SIG-M5 treated with dmso at 0.1 percent for 504 hours (cell line): ENCODE results near the gene LINC01488.

Experiments used
- DNase-seq: peaks from one replicate; lab custom pipeline; 2025; ENCODE audit not compliant: unreplicated experiment; lab: John Stamatoyannopoulos, UW

LINC01488 gene

DNA sequence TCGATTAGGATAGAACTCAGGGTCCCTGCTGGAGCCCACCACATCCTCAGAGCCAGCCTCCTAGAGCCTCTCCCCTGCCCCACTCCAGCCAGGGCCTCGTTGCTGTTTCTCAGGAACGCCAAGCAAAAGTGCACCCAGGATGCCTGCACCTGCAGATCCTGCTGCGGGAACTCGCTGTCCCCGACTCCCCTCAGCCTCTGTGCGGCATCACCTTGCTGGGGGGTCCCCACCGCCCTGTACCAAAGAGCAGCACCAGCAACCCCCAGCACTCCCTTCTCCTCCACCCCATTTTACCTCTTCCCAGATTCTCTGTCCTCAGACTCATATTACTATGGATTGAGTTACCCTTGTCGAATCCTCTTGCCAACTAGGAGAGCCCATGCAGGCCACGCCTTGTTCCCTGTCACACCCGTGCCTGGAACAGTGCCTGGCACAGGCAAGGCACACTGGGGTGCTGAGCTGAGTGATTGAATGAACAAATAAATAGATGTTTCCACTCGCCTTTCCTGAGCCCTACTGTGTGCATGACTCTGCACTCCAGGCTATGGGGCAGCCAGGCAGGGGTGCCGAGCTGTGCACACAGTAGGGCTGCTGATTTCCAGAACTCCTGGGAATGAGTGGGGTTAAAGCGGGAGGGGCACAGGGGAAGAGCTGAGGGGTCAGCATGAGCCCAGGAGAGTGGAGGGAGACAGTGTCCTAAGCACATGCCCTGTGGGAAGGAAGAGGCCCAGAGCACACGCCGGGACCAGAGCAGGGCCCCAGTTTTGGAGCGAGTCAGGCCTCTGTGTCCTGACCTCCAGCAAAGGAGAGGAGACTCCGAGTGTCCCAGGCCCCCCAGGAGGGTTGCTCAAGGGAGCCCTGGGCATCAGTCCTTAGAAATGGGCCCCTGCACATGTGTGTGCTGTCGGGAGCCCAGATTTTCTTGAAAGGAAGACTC lies 44.3 kb downstream of the LINC01488 start:
- no peak for DNase-seq

- no peak for DNase-seq
Observed at GRCh38 chr11:69526453-69526810, 45.0 kb downstream of the LINC01488 start.

DNA sequence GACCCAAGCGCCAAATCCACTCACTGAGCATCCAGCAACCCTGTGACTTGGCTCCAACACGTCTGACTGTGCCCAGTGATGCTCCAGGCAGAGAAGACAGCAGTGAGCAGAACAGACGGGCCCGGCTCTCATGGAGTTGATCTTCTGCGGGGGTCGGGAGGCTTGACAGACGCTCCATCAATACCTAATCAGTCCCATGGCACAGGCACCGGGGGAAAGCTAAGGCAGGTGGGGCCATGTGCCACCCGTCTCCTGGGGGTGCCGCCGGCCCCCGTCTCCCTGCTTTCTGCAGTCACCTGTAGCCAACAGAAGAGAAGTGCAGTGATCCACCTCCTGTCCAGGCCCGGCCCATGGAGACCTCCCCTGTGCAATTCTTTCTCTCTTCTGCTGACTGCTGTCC lies 47.5 kb downstream of the LINC01488 start:
- DNase-seq = no peak

- peak; percentile 54 for DNase-seq
Observed at GRCh38 chr11:69530278-69531070, 49.0 kb downstream of the LINC01488 start.

DNA sequence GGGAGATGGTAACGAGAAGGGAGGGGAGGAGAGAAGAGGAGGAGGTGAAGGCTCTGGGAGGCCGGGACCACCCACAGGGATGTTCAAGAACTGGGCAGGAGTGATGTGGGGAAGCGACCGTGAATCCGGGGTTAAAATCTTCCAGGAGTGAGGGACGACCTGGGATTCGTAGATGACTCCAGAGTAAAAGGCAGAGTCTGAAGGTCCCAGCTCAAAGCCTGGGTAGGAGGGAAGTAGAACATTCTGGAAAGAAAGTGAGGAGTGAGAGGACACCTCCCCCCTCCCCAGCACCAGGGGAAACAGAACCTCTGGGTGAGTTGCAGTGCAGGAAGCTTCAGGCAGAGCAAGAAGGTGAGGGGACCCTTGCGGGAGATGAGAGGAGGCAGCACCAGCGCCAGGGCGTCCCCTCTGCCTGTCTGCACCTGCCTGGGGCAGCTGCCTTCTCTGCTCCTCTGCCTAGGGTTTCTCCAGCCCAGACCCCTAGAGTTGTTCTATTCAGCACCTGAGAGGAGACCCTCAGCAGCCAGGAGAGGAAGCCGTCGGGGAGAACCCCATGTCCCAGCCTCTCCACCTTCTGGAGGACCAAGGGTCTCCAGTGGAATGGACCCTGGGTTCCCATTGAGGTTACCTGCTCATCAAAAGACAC lies 49.7 kb downstream of the LINC01488 start:
- no peak for DNase-seq

- DNase-seq = no peak
Observed at GRCh38 chr11:69531717-69532088, 50.2 kb downstream of the LINC01488 start.

DNA sequence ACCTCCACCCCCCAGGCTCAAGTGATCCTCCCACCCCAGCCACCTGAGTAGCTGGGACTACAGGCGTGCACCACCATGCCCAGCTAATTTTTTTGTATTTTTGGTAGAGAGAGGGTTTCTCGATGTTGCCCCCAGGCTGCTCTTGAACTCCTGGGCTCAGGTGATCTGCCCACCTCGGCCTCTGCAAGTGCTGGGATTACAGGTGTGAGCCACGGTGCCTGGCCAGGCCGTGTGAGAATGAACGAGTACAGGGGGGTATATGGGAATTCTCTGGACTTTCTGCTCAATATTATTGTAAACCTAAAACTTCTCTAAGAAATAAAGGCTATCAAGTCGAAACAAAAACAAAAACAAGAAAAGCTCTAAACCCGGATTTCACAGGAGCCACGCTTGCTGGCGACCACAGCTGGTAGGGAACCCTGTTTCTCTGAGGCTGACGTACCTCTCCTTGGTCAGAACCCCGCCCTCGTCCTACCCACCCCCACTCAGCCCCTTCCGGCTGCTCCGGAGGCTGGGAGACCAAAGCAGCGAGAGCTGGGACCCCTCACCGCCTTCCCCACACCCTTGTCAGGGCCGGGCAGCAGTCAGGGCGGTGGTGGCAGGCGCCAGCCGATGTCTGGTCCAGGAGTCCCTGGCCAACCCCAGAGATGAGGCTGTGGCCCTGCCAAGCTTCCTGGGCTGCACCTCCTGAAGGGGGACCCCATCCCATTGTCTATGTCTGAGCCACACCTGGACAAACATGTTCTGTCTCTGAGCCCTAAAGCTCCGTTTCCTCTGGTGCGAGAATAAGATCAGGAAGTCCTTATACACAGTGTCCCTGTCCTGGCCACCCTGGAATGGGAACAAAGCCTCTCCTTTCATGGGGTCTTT lies 52.1 kb downstream of the LINC01488 start:
- no peak for DNase-seq

- no peak for DNase-seq
Observed at GRCh38 chr11:69534166-69534530, 52.7 kb downstream of the LINC01488 start.

DNA sequence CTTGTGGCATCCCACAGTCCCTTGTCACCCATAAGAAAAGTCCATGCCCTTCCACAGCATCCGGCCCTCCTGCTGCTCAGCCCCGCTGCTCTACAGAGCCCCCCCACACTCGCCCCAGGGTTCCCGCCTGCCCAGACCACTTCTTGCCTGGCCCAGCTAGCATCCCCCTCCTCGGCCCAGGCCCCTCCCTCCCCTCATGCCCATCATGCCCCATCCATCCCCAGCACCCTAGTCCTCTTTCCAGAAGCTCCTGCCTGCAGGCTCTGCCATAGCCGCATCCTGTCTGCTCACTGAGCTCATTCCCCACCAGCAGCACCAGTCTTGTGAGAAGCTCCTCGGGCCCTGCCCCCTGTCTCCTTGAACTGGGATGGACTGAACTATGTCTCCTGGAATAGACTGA lies 54.4 kb downstream of the LINC01488 start:
- no peak for DNase-seq

DNA sequence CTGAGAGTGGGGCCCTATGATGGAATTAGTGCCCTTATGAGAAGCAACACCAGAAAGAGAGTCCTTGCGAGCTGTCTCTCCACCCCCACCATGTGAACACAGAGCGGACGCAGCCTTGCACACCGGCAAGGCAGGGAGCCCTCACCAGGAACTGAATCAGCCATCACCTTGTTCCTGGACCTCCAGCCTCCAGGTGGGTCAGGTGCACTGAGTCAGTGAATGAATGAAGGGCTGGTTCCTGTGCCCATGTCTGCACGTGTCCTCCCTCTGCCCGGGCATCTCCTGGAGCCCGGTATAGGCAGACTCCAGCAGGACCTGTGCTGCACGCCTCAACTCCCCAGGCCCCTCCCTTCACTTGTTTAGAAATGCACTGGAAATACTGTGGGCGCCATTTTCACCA lies 54.9 kb downstream of the LINC01488 start:
- no peak for DNase-seq

- no peak for DNase-seq
Observed at GRCh38 chr11:69537126-69537525, 55.7 kb downstream of the LINC01488 start.

DNA sequence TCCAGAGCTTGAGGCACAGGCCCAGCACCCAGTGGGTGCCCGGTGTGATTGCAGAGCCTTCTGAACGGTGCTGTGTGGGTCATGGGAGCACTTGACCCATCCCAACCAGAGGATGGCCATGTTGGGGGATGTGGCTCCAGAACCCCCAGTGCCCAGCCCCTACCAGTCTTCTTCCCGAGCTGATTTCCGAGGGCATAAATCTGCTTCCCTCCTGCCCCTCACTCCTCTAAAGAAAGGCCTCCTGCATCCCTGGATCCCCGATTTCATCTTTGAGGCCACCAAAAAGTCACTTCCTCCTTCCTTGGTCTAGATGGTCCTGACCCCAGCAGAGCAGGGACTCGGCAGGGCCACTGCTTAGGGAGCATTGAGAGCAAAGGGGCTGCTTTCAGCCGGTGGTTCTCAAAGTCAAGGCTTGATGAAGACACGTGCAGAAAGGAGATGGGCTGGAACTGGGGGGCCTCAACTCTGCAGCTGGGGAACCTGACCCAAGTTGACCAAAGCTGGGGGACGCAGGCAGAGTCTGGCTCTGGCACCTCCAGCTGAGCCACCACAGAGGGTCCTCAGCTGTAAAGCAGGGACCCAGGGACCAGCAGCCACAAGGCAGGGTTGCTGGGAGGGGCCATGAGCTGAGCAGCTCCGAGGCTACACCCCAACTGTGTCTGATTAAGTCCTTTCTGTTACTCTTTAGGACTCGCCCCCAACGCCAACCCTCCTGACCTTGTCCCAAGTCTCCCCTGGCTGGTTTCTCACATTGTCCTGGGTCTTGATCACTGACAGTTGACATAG lies 56.6 kb downstream of the LINC01488 start:
- no peak for DNase-seq

- no peak for DNase-seq
Observed at GRCh38 chr11:69538854-69539253, 57.4 kb downstream of the LINC01488 start.

GRCh38 chr11:69539416-69540117 lies 58.1 kb downstream of the LINC01488 start:
- no peak for DNase-seq

- DNase-seq = no peak
Observed at GRCh38 chr11:69540118-69541000, 58.9 kb downstream of the LINC01488 start.

GRCh38 chr11:69541001-69541285 lies 59.5 kb downstream of the LINC01488 start:
- no peak for DNase-seq

DNA sequence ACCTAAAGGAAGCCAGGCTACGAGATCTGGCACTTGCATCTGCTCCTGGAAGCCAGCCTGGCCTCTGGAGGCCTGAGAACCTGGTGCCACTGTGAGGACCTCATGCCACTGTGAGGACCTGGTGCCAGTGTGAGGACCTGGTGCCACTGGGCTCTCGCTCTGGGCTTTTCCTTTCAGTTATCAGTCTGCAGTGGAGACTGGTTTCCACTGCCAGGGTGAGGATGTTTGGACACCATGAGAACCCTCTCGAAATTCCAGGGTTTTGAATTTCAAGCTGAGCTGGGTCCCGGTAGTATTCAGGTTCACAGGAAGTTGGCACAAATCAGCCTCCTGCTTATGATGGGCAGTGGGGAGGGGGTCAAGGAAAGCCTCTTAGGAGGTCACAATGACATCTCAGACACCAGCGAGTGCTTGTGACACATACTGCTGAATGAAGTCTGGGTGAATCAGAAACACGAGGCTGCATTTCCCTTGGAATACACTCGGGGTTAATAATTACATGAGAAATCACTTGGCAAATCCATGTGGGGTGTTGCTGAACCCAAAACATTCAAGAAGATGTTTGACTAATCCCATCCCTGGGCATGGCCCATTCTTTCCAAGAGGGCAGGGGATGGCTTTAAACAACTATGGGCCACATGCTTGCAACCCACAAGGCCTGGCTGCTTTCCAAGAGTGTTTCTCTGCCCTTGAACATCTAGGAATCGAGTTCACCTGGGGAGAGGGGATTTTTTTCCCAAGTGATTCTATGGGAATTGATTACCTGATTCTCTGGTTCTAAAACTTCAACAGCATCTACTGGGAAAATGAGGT lies 60.2 kb downstream of the LINC01488 start:
- no peak for DNase-seq
